GM06990 (cell line): ENCODE data around the gene HTT-AS.

Experiments
- DNase-seq: peaks from one replicate; pipeline ENCODE4 v3.0.0-alpha.2; 2011; ENCODE audit not compliant: insufficient read length; ENCODE audit errors: extremely low read depth
- H3K27me3 ChIP-seq: replicated peaks from 2 replicates; pipeline ENCODE4 v1.6.0; 2011; ENCODE audit warnings: low read length; ENCODE audit not compliant: control insufficient read depth, insufficient read depth
- H3K36me3 ChIP-seq: 2 replicates; pipeline ENCODE4 v1.5.1; 2011; ENCODE audit warnings: low read length; ENCODE audit not compliant: control insufficient read depth, insufficient read depth
- H3K4me3 ChIP-seq: replicated peaks from 2 replicates; pipeline ENCODE4 v1.5.1; 2011; ENCODE audit warnings: low read depth, mild to moderate bottlenecking, control low read depth, low read length
- TF ChIP-seq, protein P1 (sequence below): IDR thresholded peaks from 2 replicates; pipeline ENCODE4 v1.5.1; 2011; ENCODE audit warnings: low read length, control low read depth, mild to moderate bottlenecking, inconsistent platforms; ENCODE audit not compliant: insufficient read depth, poor library complexity, severe bottlenecking

Gene HTT-AS

DNA sequence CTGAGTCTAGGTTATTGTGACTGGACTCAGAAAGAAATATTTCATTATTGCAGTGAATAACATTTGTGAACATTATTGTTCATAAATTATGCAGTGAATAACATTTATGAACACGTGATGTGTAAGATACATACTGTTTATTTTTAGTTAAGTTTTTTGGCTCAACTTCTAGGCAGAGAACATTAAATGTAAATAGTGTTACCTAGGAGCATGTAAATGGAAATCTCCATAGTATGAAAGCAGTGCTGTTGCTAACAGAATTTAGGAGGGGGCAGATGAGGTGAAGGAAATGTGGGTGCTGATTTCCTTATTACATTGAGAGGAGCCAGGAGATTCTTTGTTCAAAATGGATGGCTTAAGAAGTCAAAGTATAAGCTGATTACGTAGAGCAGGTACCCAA is 45.1 kb upstream of the HTT-AS start:
- Histone ChIP-seq H3K36me3 (peaks cover 30% of the 10 kb centered on the region), H3K27me3 (no peaks in the 10 kb centered on the region), H3K4me3 (no peak overlapping the region)
- TF ChIP-seq, protein P1, sequence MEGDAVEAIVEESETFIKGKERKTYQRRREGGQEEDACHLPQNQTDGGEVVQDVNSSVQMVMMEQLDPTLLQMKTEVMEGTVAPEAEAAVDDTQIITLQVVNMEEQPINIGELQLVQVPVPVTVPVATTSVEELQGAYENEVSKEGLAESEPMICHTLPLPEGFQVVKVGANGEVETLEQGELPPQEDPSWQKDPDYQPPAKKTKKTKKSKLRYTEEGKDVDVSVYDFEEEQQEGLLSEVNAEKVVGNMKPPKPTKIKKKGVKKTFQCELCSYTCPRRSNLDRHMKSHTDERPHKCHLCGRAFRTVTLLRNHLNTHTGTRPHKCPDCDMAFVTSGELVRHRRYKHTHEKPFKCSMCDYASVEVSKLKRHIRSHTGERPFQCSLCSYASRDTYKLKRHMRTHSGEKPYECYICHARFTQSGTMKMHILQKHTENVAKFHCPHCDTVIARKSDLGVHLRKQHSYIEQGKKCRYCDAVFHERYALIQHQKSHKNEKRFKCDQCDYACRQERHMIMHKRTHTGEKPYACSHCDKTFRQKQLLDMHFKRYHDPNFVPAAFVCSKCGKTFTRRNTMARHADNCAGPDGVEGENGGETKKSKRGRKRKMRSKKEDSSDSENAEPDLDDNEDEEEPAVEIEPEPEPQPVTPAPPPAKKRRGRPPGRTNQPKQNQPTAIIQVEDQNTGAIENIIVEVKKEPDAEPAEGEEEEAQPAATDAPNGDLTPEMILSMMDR = no peak
- no peak for DNase-seq

DNA sequence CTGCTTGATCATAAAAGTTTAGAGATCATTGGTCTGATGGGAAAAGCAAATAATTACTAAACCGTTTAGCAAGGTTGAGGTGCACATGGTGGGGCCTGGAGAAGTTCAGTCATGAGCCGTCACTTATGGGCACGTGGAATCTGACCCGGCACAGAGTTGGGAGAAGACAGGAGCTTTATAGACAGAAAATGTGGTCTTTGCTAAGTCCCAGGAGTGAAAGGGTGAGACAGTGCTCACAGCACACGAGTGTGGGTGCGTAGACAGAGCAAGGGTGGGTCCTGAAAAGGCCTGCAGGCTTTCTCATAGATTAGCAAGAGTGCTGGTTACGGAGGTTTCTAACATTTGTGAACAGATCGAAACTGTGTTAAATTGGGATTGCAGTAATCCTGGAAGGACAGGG is 44.0 kb upstream of the HTT-AS start:
- TF ChIP-seq, protein P1 = no peak
- peaks cover 28% of the 10 kb centered on the region for H3K36me3 ChIP-seq
- no peak for DNase-seq
- H3K27me3 ChIP-seq = no peaks in the 10 kb centered on the region
- no peak overlapping the region for H3K4me3 ChIP-seq

DNA sequence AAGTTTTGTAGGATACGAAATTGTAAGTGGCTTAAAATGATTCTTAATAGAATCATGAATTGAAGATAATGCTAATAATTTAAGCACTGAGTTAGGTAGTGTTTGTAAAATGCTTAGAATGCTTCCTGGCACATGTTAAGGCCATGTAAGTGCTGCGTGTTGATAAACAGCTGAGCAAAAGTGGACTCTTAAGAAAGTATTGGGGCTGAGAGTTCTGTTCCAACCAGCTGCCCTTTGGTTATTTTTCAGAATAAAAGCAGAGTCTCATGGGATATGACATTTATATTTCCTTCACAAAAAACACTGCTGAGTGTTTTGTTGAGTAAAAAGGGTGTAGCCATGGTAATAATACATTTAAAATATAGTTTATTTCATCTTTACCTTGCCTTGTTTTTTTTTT is 42.6 kb upstream of the HTT-AS start:
- no peak for DNase-seq
- no peaks in the 10 kb centered on the region for H3K27me3 ChIP-seq
- TF ChIP-seq, protein P1 = no peak
- no peak overlapping the region for H3K4me3 ChIP-seq
- H3K36me3 ChIP-seq = peaks cover 31% of the 10 kb centered on the region

DNA sequence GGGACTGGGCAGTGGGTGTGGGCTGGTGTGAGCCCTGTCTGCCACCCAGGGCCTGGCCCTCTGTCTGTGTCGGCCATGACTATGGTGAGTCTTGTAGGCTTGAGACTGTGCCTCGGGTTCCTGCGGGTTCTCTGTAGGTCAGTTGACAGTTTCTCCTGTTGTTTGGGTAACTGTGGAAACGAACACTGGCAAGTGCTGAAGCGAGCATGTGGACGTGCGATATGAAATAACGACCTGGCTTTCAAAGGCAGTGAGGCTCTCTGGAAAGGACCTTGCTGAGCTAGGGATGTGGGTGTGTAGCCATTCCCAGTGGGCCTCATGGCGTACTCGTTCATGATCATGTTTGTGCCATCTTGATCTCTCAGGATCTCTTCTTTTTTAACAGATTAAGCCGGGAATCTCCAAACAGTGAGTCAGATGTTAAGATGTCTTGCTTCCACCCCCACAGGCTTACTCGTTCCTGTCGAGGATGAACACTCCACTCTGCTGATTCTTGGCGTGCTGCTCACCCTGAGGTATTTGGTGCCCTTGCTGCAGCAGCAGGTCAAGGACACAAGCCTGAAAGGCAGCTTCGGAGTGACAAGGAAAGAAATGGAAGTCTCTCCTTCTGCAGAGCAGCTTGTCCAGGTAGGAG is 41.4 kb upstream of the HTT-AS start:
- DNase-seq = no peak
- TF ChIP-seq, protein P1 = no peak
- no peak overlapping the region for H3K4me3 ChIP-seq
- peaks cover 34% of the 10 kb centered on the region for H3K36me3 ChIP-seq
- no peaks in the 10 kb centered on the region for H3K27me3 ChIP-seq

DNA sequence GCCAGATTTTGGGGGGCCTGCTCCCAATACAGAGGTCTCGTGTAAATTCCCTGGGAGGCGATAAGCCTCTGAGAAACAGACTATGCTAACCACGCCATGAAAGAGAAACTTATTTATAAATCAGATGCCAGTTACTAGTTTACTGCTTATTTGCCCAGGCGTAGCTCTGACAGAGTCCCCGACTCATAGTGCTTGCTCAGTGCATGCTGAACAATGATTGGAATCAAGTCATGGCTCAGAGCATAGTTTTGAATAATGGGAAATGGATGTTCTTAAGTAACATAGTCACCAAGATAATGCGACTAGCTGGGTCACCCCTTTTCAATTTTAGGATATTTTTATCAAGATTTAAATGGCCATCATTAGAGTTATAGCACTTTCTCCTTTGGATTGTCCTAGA is 40.0 kb upstream of the HTT-AS start:
- Histone ChIP-seq H3K27me3 (no peaks in the 10 kb centered on the region), H3K4me3 (no peak overlapping the region), H3K36me3 (peaks cover 36% of the 10 kb centered on the region)
- no peak for DNase-seq
- TF ChIP-seq, protein P1 = no peak
